Gastroesophageal sphincter (tissue), 4 donors: ENCODE measurements around the gene EEA1. TPM values are rescaled to one million over a fixed set of nuclear protein-coding genes. Genes with fewer than 3 reads are reported as not detected.
A peak's percentile ranks its signal among the peaks of the same experiment; 100 is the strongest.

Experiments used
- ATAC-seq: fragments of 150-250 bp; one replicate; pipeline ENCODE4 v1.9.1; 2016; ENCODE audit warnings: mild to moderate bottlenecking, moderate library complexity
- H3K27ac ChIP-seq, 4 donors: fragments of 200-600 bp; sonication (generic) in 3 of 4; 1 replicate in 3 of 4; 2 replicates in 1 of 4; pipeline ENCODE4 v1.5.1; 2016 to 2019
- H3K27me3 ChIP-seq: fragments of 200-600 bp; sonication (generic); one replicate; pipeline ENCODE4 v1.5.1; 2019
- H3K36me3 ChIP-seq, 2 donors: fragments of 200-600 bp; sonication (generic); one replicate each; pipeline ENCODE4 v1.5.1; 2019; ENCODE audit warnings: control low read depth in 1 of 2
- H3K4me1 ChIP-seq, 3 donors: fragments of 200-600 bp; sonication (generic); 1 replicate in 2 of 3; 2 replicates in 1 of 3; pipeline ENCODE4 v1.5.1; 2016 to 2019; ENCODE audit warnings: control low read depth in 2 of 3
- H3K4me3 ChIP-seq, 2 donors: fragments of 200-600 bp; sonication (generic); one replicate each; pipeline ENCODE4 v1.5.1; 2019; ENCODE audit warnings: mild to moderate bottlenecking in 1 of 2, moderate library complexity in 1 of 2
- H3K9me3 ChIP-seq, 3 donors: fragments of 200-600 bp; sonication (generic); one replicate each; pipeline ENCODE4 v1.5.1; 2017 to 2019; ENCODE audit warnings: control low read depth in 2 of 3
- EP300 ChIP-seq: sonication (generic); formaldehyde crosslinking; IDR thresholded peaks from one replicate; pipeline ENCODE4 v1.6.1; 2017; ENCODE audit warnings: antibody characterized with exemption, mild to moderate bottlenecking
- POLR2A ChIP-seq, 2 donors: fragments of 450-650 bp; IDR thresholded peaks; one replicate each; pipeline ENCODE4 v1.6.1; 2017; ENCODE audit warnings: antibody characterized with exemption in 2 of 2, mild to moderate bottlenecking in 2 of 2, moderate library complexity in 1 of 2
- POLR2AphosphoS5 ChIP-seq: sonication (generic); formaldehyde crosslinking; IDR thresholded peaks from one replicate; pipeline ENCODE4 v1.6.1; 2017; ENCODE audit warnings: antibody characterized with exemption
- whole genome bisulfite sequencing, 2 donors: methylation state at CpG; one replicate each; pipeline ENCODE4 v1.1.5; 2018; ENCODE audit warnings: low coverage in 1 of 2; 5-methylcytosine and 5-hydroxymethylcytosine counted together
- total RNA-seq, 4 donors: library from RNA; depleted of rRNA; stranded (reverse); fragments of >200 nt; gene quantifications; one replicate each; pipeline ENCODE4 v1.1.0, GENCODE V29; 2016
- TF ChIP-seq, protein P1 (sequence below), 4 experiments: fragments of 200-600 bp in 2 of 4; fragments of 450-650 bp in 2 of 4; sonication (generic) in 1 of 4; IDR thresholded peaks; one replicate each; pipeline ENCODE4 v1.5.1; 2017 to 2019; ENCODE audit warnings: antibody characterized with exemption in 4 of 4, mild to moderate bottlenecking in 2 of 4, moderate library complexity in 2 of 4

Gene EEA1
- total RNA-seq, 4 donors from 2014 or later, result 25.0 to 37.1 (median 30.4) TPM

DNA sequence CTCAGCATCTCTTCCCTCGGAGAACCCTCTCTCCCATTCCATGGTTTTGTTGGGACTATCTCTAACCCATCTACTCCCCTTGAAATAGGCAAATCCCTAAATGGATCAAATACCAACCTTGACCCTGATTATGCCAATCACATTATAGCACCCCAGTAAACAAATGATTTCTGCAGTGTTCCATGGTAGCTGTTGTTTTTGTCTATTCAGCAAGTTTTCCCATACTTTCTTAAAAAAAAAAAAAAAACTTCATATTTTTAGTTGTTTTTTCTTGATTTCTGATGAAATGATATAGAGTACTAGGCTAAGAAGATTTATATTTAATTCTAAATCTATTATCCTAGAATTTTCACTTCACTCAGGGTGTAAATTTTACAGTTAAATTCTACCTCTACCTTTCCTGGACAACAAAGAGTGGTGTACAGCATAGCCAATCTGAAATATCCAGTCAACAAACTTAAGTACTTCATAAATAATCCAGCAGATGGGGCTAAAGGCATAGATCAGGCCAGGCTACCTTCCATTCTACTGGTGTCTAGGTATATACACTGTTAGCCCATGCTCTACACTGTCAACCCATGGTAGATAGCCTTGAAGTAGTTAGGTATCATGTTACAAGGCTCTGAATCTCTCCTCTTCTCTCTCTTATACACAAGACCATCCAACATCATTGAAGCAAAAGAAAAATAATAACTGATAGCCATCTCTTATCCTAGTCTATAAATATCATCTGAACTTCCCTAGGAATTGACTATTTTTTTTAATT is 144.1 kb downstream of the EEA1 start:
- Histone ChIP-seq H3K27me3 (no peaks in the 10 kb centered on the region), H3K36me3 (peaks cover 0 to 40% of the 10 kb centered on the region in 2 donors), H3K4me3 (no peak overlapping the region), H3K27ac (no peak overlapping the region), H3K4me1 (peaks cover 0 to 17% (median 0%) of the 10 kb centered on the region in 3 donors), H3K9me3 (no peaks in the 10 kb centered on the region)
- 68 to 86% methylated on average over 1 of the region's 1 CpG for WGBS, 2 donors
- ATAC-seq, result peak; percentile 79
- TF ChIP-seq, protein P1, sequence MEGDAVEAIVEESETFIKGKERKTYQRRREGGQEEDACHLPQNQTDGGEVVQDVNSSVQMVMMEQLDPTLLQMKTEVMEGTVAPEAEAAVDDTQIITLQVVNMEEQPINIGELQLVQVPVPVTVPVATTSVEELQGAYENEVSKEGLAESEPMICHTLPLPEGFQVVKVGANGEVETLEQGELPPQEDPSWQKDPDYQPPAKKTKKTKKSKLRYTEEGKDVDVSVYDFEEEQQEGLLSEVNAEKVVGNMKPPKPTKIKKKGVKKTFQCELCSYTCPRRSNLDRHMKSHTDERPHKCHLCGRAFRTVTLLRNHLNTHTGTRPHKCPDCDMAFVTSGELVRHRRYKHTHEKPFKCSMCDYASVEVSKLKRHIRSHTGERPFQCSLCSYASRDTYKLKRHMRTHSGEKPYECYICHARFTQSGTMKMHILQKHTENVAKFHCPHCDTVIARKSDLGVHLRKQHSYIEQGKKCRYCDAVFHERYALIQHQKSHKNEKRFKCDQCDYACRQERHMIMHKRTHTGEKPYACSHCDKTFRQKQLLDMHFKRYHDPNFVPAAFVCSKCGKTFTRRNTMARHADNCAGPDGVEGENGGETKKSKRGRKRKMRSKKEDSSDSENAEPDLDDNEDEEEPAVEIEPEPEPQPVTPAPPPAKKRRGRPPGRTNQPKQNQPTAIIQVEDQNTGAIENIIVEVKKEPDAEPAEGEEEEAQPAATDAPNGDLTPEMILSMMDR (IDR thresholded peaks at IDR 0.05), result peak in 3 of 4 experiments; percentile 55 to 63 (median 59)
- no peak for TF ChIP-seq POLR2AphosphoS5

DNA sequence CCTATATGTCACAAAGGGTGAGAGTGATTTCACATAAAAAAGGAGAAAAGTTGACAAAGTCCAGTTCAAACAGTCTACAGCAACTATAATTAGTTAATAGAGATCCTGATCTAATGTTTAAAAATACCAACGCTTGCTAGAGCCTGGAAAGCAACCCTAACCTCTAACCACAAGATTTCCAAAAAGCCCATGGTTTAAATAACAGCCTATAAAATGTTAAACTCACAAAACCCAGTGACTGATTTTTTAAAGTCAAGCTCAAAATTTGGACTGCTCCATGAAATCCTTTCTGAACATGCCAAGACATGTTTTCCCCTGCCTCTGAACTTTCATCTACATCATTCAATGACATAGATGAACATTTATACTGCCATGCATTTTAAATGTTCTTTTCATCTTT is 144.7 kb downstream of the EEA1 start:
- Histone ChIP-seq H3K9me3 (no peaks in the 10 kb centered on the region), H3K27ac (no peak overlapping the region), H3K4me3 (no peak overlapping the region), H3K36me3 (peaks cover 0 to 38% of the 10 kb centered on the region in 2 donors), H3K27me3 (no peaks in the 10 kb centered on the region), H3K4me1 (peaks cover 0 to 17% (median 0%) of the 10 kb centered on the region in 3 donors)
- ATAC-seq, result no peak
- 31 to 58% methylated on average over 1 of the region's 1 CpG for WGBS, 2 donors
- TF ChIP-seq POLR2AphosphoS5 (no peak), EP300 (no peak)

DNA sequence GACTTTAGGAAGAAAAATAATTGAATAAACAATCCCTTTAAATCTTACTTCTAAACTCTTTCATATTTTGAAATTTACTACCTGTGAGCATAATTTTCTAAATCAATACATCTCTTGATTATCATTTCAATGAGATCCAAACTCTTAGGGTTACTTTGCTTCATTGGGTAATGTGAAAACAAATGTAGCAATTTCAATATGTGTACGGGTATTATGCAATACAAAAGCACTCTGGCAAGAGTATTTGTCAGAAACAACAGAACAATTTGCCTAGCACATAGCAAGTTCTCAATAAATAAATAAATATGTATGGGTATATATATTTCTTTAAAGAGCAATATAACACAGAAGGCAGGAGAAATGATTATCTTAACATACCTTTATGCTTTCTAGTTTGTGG is 149.2 kb downstream of the EEA1 start:
- TF ChIP-seq POLR2A (IDR thresholded peaks at IDR 0.05) (no peak), POLR2AphosphoS5 (no peak), EP300 (no peak)
- TF ChIP-seq, protein P1 (IDR thresholded peaks at IDR 0.05), result no peak
- H3K9me3 ChIP-seq, result no peaks in the 10 kb centered on the region
- no peaks in the 10 kb centered on the region for H3K27me3 ChIP-seq
- no peak for ATAC-seq
- no peak overlapping the region for H3K4me3 ChIP-seq
- WGBS, 2 donors, result 70 to 96% methylated on average over 1 of the region's 1 CpG
- H3K4me1 ChIP-seq, result peaks cover 0 to 8% (median 0%) of the 10 kb centered on the region in 3 donors
- no peak overlapping the region for H3K27ac ChIP-seq
- H3K36me3 ChIP-seq, result peaks cover 4 to 76% of the 10 kb centered on the region in 2 donors

DNA sequence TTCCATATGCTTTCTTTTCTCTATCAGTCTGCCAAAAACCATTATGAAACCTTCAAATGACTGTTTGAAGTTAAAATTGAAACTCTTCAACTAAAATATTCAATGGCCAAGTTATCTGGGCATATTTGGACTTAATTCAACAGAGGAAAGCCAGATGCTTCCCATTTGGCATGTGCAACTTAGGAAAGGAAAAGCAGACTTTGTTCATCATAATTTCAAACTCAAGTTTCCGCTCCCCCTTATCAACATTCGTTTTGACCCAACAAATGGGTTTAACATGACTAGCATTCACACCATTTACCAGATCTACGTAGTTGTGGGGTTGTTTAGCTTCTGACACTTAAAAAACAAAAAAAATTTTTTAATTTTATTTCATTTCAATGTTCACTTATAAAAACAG is 150.6 kb downstream of the EEA1 start:
- 52 to 59% methylated on average over 3 of the region's 3 CpGs for WGBS, 2 donors
- no peak overlapping the region for H3K4me3 ChIP-seq
- no peak overlapping the region for H3K27ac ChIP-seq
- peaks cover 4 to 79% of the 10 kb centered on the region in 2 donors for H3K36me3 ChIP-seq
- no peaks in the 10 kb centered on the region for H3K27me3 ChIP-seq
- no peak for TF ChIP-seq EP300
- no peak for TF ChIP-seq POLR2AphosphoS5
- no peak for TF ChIP-seq POLR2A (IDR thresholded peaks at IDR 0.05)
- TF ChIP-seq, protein P1 (IDR thresholded peaks at IDR 0.05), result no peak
- ATAC-seq, result no peak
- no peaks in the 10 kb centered on the region for H3K9me3 ChIP-seq
- no peaks in the 10 kb centered on the region for H3K4me1 ChIP-seq

DNA sequence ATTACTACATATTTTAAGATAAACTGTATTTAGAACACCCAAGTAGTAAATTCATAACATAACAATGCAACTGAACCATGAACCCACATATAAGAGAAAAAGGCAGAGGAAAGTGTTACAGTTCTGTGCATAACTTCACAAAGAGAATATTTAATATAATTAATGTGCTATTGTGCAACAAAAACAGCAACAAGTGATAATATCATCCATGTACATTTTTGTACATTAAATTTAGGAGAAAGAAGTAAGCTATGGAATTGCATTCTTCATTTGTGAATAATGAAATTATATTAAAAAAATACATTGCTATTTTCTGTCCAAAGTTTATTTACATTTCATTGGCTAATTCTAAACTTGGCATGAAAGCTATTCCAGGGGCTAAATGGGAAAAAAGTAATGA is 153.7 kb downstream of the EEA1 start:
- Histone ChIP-seq H3K9me3 (no peaks in the 10 kb centered on the region), H3K4me1 (no peaks in the 10 kb centered on the region), H3K36me3 (peaks cover 4 to 58% of the 10 kb centered on the region in 2 donors), H3K27me3 (no peaks in the 10 kb centered on the region), H3K27ac (no peak overlapping the region), H3K4me3 (no peak overlapping the region)
- no peak for ATAC-seq
- TF ChIP-seq POLR2AphosphoS5 (no peak), EP300 (no peak), POLR2A (IDR thresholded peaks at IDR 0.05) (no peak)
- TF ChIP-seq, protein P1 (IDR thresholded peaks at IDR 0.05), result no peak
